ENCODE results near the gene SIRPA. TPM values are rescaled to one million over a fixed set of nuclear protein-coding genes. Genes with fewer than 3 reads are reported as not detected.

SIRPA gene
- total RNA-seq, 1 experiment from 2014 or later: 6.0 TPM

GRCh38 chr20:1879934-1880333 lies 15.3 kb upstream of the SIRPA start:
- no peaks in the 10 kb centered on the region for H3K79me2 ChIP-seq (ENCODE audit: insufficient read depth, low read length)
- no peaks in the 10 kb centered on the region for H3K23me2 ChIP-seq (ENCODE audit: insufficient read length, low read depth, low read length, poor library complexity, severe bottlenecking)
- Mint-ChIP-seq H3K9me3 (0 out of 5 replicates have a peak, but pooled peaks cover 0 to 2% of the 10 kb centered on the region in 2 experiments), H3K4me1 (peaks cover 16 to 31% of the 10 kb centered on the region in 2 experiments), H3K27ac (no peak overlapping the region; a peak in 1 of 7 replicates), H3K36me3 (ENCODE audit: insufficient read depth in 1 of 3, low read depth in 3 of 3) (no peaks in the 10 kb centered on the region), H3K4me3 (no peak overlapping the region), H3K27me3 (ENCODE audit: low read depth) (peaks cover 14% of the 10 kb centered on the region)
- H2BK5ac ChIP-seq (ENCODE audit: insufficient read length, low read length): no peak overlapping the region
- no peaks in the 10 kb centered on the region for H3K27me3 ChIP-seq (ENCODE audit: insufficient read depth, low read length)
- H4K5ac ChIP-seq (ENCODE audit: insufficient read length, low read depth, low read length): no peak overlapping the region
- no peak overlapping the region for H2BK15ac ChIP-seq (ENCODE audit: low read depth, low read length)
- no peaks in the 10 kb centered on the region for H3K9me3 ChIP-seq (ENCODE audit: control insufficient read depth, low read depth, low read length)
- H3K9ac ChIP-seq (ENCODE audit: extremely low read depth, insufficient read length, low read length): no peak overlapping the region
- no peak overlapping the region for H3K56ac ChIP-seq (ENCODE audit: insufficient read length, low read depth, low read length)
- H3K79me1 ChIP-seq (ENCODE audit: insufficient read depth, low read depth, low read length, poor library complexity, severe bottlenecking): no peaks in the 10 kb centered on the region
- no peak overlapping the region for H3K4me2 ChIP-seq (ENCODE audit: insufficient read depth, insufficient read length, low read length)
- no peak overlapping the region for H2BK120ac ChIP-seq (ENCODE audit: low read depth, low read length, poor library complexity, severe bottlenecking)
- DNase-seq: no peak
- H4K8ac ChIP-seq (replicated peaks; ENCODE audit: insufficient read length, low read depth, low read length): no peak overlapping the region
- no peak overlapping the region for H2AFZ ChIP-seq (ENCODE audit: low read length)
- no peak overlapping the region for H3K18ac ChIP-seq (ENCODE audit: insufficient read length, low read depth, low read length)
- H3K4me1 ChIP-seq (ENCODE audit: insufficient read depth, low read length): no peaks in the 10 kb centered on the region
- H3K23ac ChIP-seq (ENCODE audit: insufficient read length, low read depth, low read length): no peak overlapping the region
- no peaks in the 10 kb centered on the region for H4K20me1 ChIP-seq (ENCODE audit: control insufficient read depth, insufficient read depth, insufficient read length)
- no peak overlapping the region for H4K91ac ChIP-seq (ENCODE audit: insufficient read length, low read depth, low read length)
- H2AK5ac ChIP-seq (ENCODE audit: insufficient read length, low read length): no peak overlapping the region
- no peak overlapping the region for H3K27ac ChIP-seq (ENCODE audit: insufficient read length, low read depth, low read length)
- no peak for TF ChIP-seq CTCF (conservative IDR thresholded peaks at IDR 0.05)
- H3T11ph ChIP-seq (ENCODE audit: low read length): no peak overlapping the region
- H3K4ac ChIP-seq (ENCODE audit: low read depth, low read length): no peak overlapping the region
- no peak overlapping the region for H3K14ac ChIP-seq (ENCODE audit: insufficient read depth, low read length)
- no peak overlapping the region for H2BK20ac ChIP-seq (ENCODE audit: low read depth, low read length, poor library complexity, severe bottlenecking)
- H2BK12ac ChIP-seq (ENCODE audit: insufficient read length, low read depth, low read length): no peak overlapping the region
- whole genome bisulfite sequencing (ENCODE audit: extremely low coverage, insufficient read length, low lambda C conversion rate): no CpG with 5 or more reads among the region's 4 CpGs

Measured in H9 (cell line).